ENCODE results near the gene CC2D1B.

The CC2D1B gene

GRCh38 chr1:52348704-52349300 lies 17.2 kb downstream of the CC2D1B start:
- DNase-seq (ENCODE audit: low spot score): no peak
- H3K4me1 ChIP-seq (ENCODE audit: insufficient read depth, poor library complexity, severe bottlenecking): no peaks in the 10 kb centered on the region

GRCh38 chr1:52346653-52347052 lies 19.4 kb downstream of the CC2D1B start:
- TF ChIP-seq CTCF (IDR thresholded peaks at IDR 0.05; ENCODE audit: poor library complexity, severe bottlenecking): no peak
- H3K27me3 ChIP-seq (ENCODE audit: insufficient read depth, poor library complexity, severe bottlenecking): no peaks in the 10 kb centered on the region
- no peak for ATAC-seq (ENCODE audit: low read depth)
- H3K4me3 ChIP-seq (ENCODE audit: severe bottlenecking): no peak overlapping the region
- no peaks in the 10 kb centered on the region for H3K4me1 ChIP-seq (ENCODE audit: insufficient read depth, poor library complexity, severe bottlenecking)
- H3K36me3 ChIP-seq (ENCODE audit: low read depth): peaks cover 23% of the 10 kb centered on the region
- no peaks in the 10 kb centered on the region for H3K9me3 ChIP-seq (ENCODE audit: severe bottlenecking)
- DNase-seq (ENCODE audit: low spot score): no peak
- no peak overlapping the region for H3K27ac ChIP-seq (ENCODE audit: poor library complexity, severe bottlenecking)

More at GRCh38 chr1:52348704-52349300, 17.2 kb downstream of the CC2D1B start:
- Histone ChIP-seq H3K9me3 (ENCODE audit: severe bottlenecking) (no peaks in the 10 kb centered on the region), H3K27ac (ENCODE audit: poor library complexity, severe bottlenecking) (no peak overlapping the region), H3K36me3 (ENCODE audit: low read depth) (peaks cover 35% of the 10 kb centered on the region), H3K4me3 (ENCODE audit: severe bottlenecking) (no peak overlapping the region), H3K27me3 (ENCODE audit: insufficient read depth, poor library complexity, severe bottlenecking) (no peaks in the 10 kb centered on the region)
- TF ChIP-seq CTCF (IDR thresholded peaks at IDR 0.05; ENCODE audit: poor library complexity, severe bottlenecking): no peak
- peak; percentile 58 for ATAC-seq (ENCODE audit: low read depth)

- Histone ChIP-seq H3K36me3 (ENCODE audit: low read depth) (peaks cover 10% of the 10 kb centered on the region; the same call in 1 of the 2 replicates), H3K4me3 (ENCODE audit: severe bottlenecking) (no peak overlapping the region), H3K27ac (ENCODE audit: poor library complexity, severe bottlenecking) (no peak overlapping the region), H3K27me3 (ENCODE audit: insufficient read depth, poor library complexity, severe bottlenecking) (no peaks in the 10 kb centered on the region), H3K4me1 (ENCODE audit: insufficient read depth, poor library complexity, severe bottlenecking) (no peaks in the 10 kb centered on the region), H3K9me3 (ENCODE audit: severe bottlenecking) (no peaks in the 10 kb centered on the region)
- ATAC-seq (ENCODE audit: low read depth) (no peak), DNase-seq (ENCODE audit: low spot score) (no peak)
- no peak for TF ChIP-seq CTCF (IDR thresholded peaks at IDR 0.05; ENCODE audit: poor library complexity, severe bottlenecking)
These were observed 20.8 kb downstream of the CC2D1B start for GRCh38 chr1:52345252-52345651.

- peaks cover 8% of the 10 kb centered on the region; the same call in 1 of the 2 replicates for H3K36me3 ChIP-seq (ENCODE audit: low read depth)
- no peaks in the 10 kb centered on the region for H3K4me1 ChIP-seq (ENCODE audit: insufficient read depth, poor library complexity, severe bottlenecking)
- no peak overlapping the region for H3K27ac ChIP-seq (ENCODE audit: poor library complexity, severe bottlenecking)
- ATAC-seq (ENCODE audit: low read depth) (no peak), DNase-seq (ENCODE audit: low spot score) (no peak)
- no peak for TF ChIP-seq CTCF (IDR thresholded peaks at IDR 0.05; ENCODE audit: poor library complexity, severe bottlenecking)
- H3K27me3 ChIP-seq (ENCODE audit: insufficient read depth, poor library complexity, severe bottlenecking): no peaks in the 10 kb centered on the region
- no peaks in the 10 kb centered on the region for H3K9me3 ChIP-seq (ENCODE audit: severe bottlenecking)
- H3K4me3 ChIP-seq (ENCODE audit: severe bottlenecking): no peak overlapping the region
These were observed 22.0 kb downstream of the CC2D1B start for GRCh38 chr1:52343979-52344378.

GRCh38 chr1:52341655-52342260 lies 24.2 kb downstream of the CC2D1B start:
- no peak for ATAC-seq (ENCODE audit: low read depth)
- Histone ChIP-seq H3K27me3 (ENCODE audit: insufficient read depth, poor library complexity, severe bottlenecking) (no peaks in the 10 kb centered on the region), H3K4me3 (ENCODE audit: severe bottlenecking) (no peak overlapping the region), H3K9me3 (ENCODE audit: severe bottlenecking) (no peaks in the 10 kb centered on the region), H3K36me3 (ENCODE audit: low read depth) (peaks cover 3% of the 10 kb centered on the region; the same call in 1 of the 2 replicates), H3K27ac (ENCODE audit: poor library complexity, severe bottlenecking) (no peak overlapping the region), H3K4me1 (ENCODE audit: insufficient read depth, poor library complexity, severe bottlenecking) (no peaks in the 10 kb centered on the region)
- no peak for DNase-seq (ENCODE audit: low spot score)
- TF ChIP-seq CTCF (IDR thresholded peaks at IDR 0.05; ENCODE audit: poor library complexity, severe bottlenecking): no peak

Measured in RWPE2 (cell line).